COR-L47 (cell line): Measurements from ENCODE around the gene NRARP.

ENCODE experiments used
- DNase-seq: peaks from one replicate; lab custom pipeline; 2025; lab: John Stamatoyannopoulos, UW

Gene NRARP

GRCh38 chr9:137256856-137257255 is 45.2 kb downstream of the NRARP start:
- DNase-seq = no peak

GRCh38 chr9:137256362-137256761 is 45.7 kb downstream of the NRARP start:
- no peak for DNase-seq

- no peak for DNase-seq
These were observed 46.5 kb downstream of the NRARP start for GRCh38 chr9:137255448-137256114.

GRCh38 chr9:137254624-137255447 is 47.2 kb downstream of the NRARP start, which contains the start of gene NELFB:
Gene NELFB (plus strand): TSS chr9:137255327.
- DNase-seq = peak; percentile 75

GRCh38 chr9:137253717-137254623 is 48.1 kb downstream of the NRARP start:
- no peak for DNase-seq

DNA sequence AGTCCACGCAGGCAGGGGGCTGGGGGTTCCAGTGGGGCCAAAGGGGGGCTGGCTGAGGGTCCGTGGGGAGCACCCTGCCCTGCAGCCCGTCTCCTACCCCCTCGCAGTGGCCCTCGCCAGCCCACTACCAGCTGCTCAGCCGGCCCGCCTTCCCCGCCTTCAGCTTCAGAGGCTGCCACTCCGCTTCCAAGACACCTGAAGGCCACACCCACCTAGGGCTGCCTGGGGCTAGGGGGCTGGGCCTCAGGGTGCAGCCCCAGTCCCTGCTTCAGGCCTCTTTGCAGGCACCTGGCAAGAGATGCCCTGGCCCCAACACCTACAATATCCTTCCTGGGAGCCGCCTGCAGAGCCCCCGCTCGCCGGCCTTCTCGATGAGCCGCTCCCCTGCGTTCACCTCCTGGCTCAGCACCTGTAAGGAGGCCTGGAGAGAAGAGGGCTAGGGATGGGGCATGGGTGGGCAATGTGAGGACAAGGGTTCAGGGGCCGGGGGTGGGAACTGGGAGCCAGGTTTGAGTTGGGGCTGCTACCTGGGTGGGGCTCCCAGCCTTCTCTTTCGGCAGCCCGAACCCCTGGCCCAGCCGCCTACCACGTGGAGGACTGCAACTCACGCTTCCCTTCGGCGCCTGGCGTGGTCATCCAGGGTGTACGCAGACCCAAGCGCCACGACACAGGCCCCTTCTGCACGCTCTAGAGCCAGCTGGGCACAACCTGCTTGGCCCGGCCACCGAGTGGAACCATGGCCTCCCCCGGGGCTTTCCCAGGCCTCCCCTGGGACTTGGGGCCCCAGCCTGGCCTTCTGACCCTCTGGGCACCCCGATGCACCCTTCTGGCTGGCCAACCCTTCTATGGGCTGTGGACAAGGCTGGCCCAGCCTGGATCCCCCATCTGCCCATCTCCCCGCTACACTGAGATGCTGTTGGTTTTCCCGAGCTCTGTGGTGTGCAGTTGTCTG is 49.2 kb downstream of the NRARP start:
- DNase-seq = no peak

DNA sequence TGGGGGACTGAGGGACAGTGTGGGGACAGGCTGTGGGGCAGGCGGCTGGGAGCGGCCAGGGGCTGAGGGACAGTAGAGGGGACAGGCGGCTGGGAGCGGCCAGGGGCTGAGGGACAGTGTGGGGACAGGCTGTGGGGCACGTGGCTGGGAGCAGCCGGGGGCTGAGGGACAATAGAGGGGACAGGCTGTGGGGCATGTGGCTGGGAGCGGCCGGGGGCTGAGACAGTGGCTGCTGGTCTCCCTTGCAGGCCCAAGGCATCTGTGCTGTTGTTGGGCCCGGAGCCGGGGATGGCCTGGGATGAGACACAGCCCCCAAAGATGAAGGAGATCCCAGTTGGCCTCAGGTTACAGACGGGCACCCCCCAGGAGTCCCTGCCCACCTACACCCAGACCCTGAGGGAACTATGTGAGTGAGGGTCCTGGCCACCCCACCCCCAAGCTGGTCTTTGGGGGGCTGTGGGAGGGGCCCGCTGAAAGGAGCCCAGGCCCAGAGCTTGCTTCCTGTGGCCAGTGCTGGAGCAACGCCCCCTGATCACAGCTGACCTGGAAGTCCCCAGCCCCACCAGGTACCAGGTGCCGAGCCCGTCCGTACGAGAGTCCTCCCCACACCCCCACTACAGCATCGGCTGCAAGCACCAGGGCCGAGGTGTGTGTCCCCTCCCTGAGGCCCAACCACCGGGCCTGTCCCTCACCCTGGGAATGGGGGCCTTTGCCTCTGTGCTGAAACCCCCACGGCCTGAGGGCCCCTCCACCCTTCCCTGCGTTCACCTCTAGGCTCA is 50.4 kb downstream of the NRARP start:
- DNase-seq = no peak

DNA sequence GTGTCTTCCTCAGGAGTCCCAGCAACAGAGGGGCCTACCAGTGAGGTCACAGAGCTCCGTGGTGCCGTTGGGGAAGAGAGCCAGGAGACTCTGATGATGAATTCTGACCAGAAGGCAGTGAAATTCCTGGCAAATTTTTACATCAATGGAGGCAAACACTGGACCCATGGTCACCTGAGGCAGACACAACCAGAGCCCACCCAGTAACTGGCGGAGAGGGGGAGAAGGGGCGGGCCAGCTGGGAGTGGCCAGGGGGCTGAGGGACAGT is 50.9 kb downstream of the NRARP start, which contains the start of gene STPG3:
Gene STPG3 (plus strand): TSS at position 93 of the 268 bp plus-strand sequence. CDS start 1 bp downstream, at position 94.
- DNase-seq = no peak

DNA sequence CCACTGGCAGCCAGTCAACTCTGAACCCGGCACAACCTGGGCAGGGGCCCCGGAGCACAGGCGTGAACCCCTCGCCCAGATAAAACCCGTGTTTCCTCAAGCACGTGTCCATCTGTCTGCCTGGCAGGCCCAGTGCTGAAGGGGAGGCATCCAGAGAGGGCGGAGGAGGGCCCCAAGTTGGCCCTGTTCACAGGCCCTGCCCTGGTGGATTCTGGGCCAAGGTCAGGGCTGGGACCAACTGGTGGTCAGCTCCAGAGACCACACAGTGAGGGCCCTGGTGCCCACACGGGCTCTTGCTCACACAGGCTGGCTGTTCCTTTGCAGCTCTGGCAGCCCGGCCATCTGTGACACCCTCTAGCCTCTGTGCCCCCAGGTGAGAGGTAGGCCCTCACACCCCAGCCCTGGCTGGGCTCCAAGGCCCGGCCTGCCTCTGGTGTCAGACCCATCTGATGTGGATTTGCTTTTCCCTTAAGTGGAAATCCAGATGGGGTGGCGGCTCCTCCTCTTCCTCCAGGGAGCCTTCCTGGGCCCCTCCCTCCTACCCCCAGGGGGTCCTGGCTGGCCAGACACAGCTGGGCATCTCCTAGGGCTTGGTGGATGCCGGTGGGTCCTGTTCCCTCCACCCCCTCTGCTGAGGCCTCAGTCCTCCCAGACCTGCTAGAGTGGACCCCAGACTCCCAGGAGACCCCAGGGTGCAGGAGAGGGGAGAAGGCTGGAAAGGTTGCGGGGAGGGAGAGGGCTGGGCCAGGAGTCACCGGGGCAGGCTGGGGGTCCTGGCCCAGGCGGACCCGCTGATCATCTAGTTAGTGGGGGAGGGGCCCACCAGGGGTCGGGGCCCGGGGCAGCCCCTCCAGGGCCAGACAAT is 51.5 kb downstream of the NRARP start:
- no peak for DNase-seq
